ENCODE data around the gene MYH15. TPM values are rescaled to one million over a fixed set of nuclear protein-coding genes. Genes with fewer than 3 reads are reported as not detected.

MYH15 gene
- total and polyA plus RNA-seq, 9 donors, result 0.27 to 1.1 (median 0.50) TPM

GRCh38 chr3:108342837-108343486, 167.4 kb downstream of the MYH15 start:
- no peak for DNase-seq
- no peak overlapping the region for H3K4me3 ChIP-seq (ENCODE audit: low read length)
- no peaks in the 10 kb centered on the region for H3K27me3 ChIP-seq (ENCODE audit: control insufficient read depth, insufficient read depth, low read length)
- 80% methylated on average over 1 of the region's 4 CpGs for WGBS (ENCODE audit: insufficient coverage)
- no peaks in the 10 kb centered on the region for H3K4me1 ChIP-seq (ENCODE audit: control insufficient read depth, insufficient read depth, low read length)
- H3K36me3 ChIP-seq (ENCODE audit: control insufficient read depth, insufficient read depth, low read length), result no peaks in the 10 kb centered on the region
- H3K27ac ChIP-seq (ENCODE audit: low read length), result no peak overlapping the region
- H3K9me3 ChIP-seq (replicated peaks; ENCODE audit: control insufficient read depth, low read depth, low read length), result no peaks in the 10 kb centered on the region

- Histone ChIP-seq H3K4me3 (ENCODE audit: low read length) (no peak overlapping the region), H3K36me3 (ENCODE audit: control insufficient read depth, insufficient read depth, low read length) (no peaks in the 10 kb centered on the region), H3K9me3 (replicated peaks; ENCODE audit: control insufficient read depth, low read depth, low read length) (no peaks in the 10 kb centered on the region), H3K27ac (ENCODE audit: low read length) (no peak overlapping the region), H3K4me1 (ENCODE audit: control insufficient read depth, insufficient read depth, low read length) (no peaks in the 10 kb centered on the region), H3K27me3 (ENCODE audit: control insufficient read depth, insufficient read depth, low read length) (no peaks in the 10 kb centered on the region)
- DNase-seq, result no peak
- WGBS (ENCODE audit: insufficient coverage), result 60% methylated on average over 1 of the region's 6 CpGs
Observed at GRCh38 chr3:108341911-108342310, 168.5 kb downstream of the MYH15 start.

- no peak overlapping the region for H3K27ac ChIP-seq (ENCODE audit: low read length)
- H3K4me1 ChIP-seq (ENCODE audit: control insufficient read depth, insufficient read depth, low read length), result no peaks in the 10 kb centered on the region
- H3K36me3 ChIP-seq (ENCODE audit: control insufficient read depth, insufficient read depth, low read length), result no peaks in the 10 kb centered on the region
- H3K9me3 ChIP-seq (replicated peaks; ENCODE audit: control insufficient read depth, low read depth, low read length), result no peaks in the 10 kb centered on the region
- no peak for DNase-seq
- H3K27me3 ChIP-seq (ENCODE audit: control insufficient read depth, insufficient read depth, low read length), result no peaks in the 10 kb centered on the region
- no peak overlapping the region for H3K4me3 ChIP-seq (ENCODE audit: low read length)
Observed at GRCh38 chr3:108338901-108339545, 171.4 kb downstream of the MYH15 start.

- H3K9me3 ChIP-seq (replicated peaks; ENCODE audit: control insufficient read depth, low read depth, low read length), result no peaks in the 10 kb centered on the region
- H3K4me1 ChIP-seq (ENCODE audit: control insufficient read depth, insufficient read depth, low read length), result no peaks in the 10 kb centered on the region
- no peaks in the 10 kb centered on the region for H3K36me3 ChIP-seq (ENCODE audit: control insufficient read depth, insufficient read depth, low read length)
- no peak for DNase-seq
- H3K27ac ChIP-seq (ENCODE audit: low read length), result no peak overlapping the region
- 71% methylated on average over 1 of the region's 1 CpG for WGBS (ENCODE audit: insufficient coverage)
- H3K27me3 ChIP-seq (ENCODE audit: control insufficient read depth, insufficient read depth, low read length), result no peaks in the 10 kb centered on the region
- no peak overlapping the region for H3K4me3 ChIP-seq (ENCODE audit: low read length)
Observed at GRCh38 chr3:108334701-108335100, 175.7 kb downstream of the MYH15 start.

GRCh38 chr3:108333961-108334360, 176.4 kb downstream of the MYH15 start:
- Histone ChIP-seq H3K4me3 (ENCODE audit: low read length) (no peak overlapping the region), H3K4me1 (ENCODE audit: control insufficient read depth, insufficient read depth, low read length) (no peaks in the 10 kb centered on the region), H3K27me3 (ENCODE audit: control insufficient read depth, insufficient read depth, low read length) (no peaks in the 10 kb centered on the region), H3K36me3 (ENCODE audit: control insufficient read depth, insufficient read depth, low read length) (no peaks in the 10 kb centered on the region), H3K9me3 (replicated peaks; ENCODE audit: control insufficient read depth, low read depth, low read length) (no peaks in the 10 kb centered on the region), H3K27ac (ENCODE audit: low read length) (no peak overlapping the region)
- no CpG with 5 or more reads among the region's 1 CpG for WGBS (ENCODE audit: insufficient coverage)
- no peak for DNase-seq

GRCh38 chr3:108331792-108332191, 178.6 kb downstream of the MYH15 start:
- no peaks in the 10 kb centered on the region for H3K36me3 ChIP-seq (ENCODE audit: control insufficient read depth, insufficient read depth, low read length)
- no peak overlapping the region for H3K27ac ChIP-seq (ENCODE audit: low read length)
- H3K4me1 ChIP-seq (ENCODE audit: control insufficient read depth, insufficient read depth, low read length), result no peaks in the 10 kb centered on the region
- WGBS (ENCODE audit: insufficient coverage), result 92% methylated on average over 2 of the region's 3 CpGs
- H3K9me3 ChIP-seq (replicated peaks; ENCODE audit: control insufficient read depth, low read depth, low read length), result no peaks in the 10 kb centered on the region
- no peaks in the 10 kb centered on the region for H3K27me3 ChIP-seq (ENCODE audit: control insufficient read depth, insufficient read depth, low read length)
- no peak for DNase-seq
- H3K4me3 ChIP-seq (ENCODE audit: low read length), result no peak overlapping the region

Other genes starting within 250 kb of the MYH15 start
- not detected for gene HHLA2, start 214.0 kb downstream of the MYH15 start, total RNA-seq
- gene HHLA2, start 214.0 kb downstream of the MYH15 start, polyA plus RNA-seq (ENCODE audit: insufficient read depth in 1 of 8, insufficient read length in 8 of 8, low replicate concordance in 1 of 8), result 1 to 10 TPM in 2 of 8 donors, not detected in 6; 1.1 to 9.9 TPM
- 11.8 TPM for gene CIP2A, start 78.8 kb upstream of the MYH15 start, total RNA-seq
- 10 to 100 TPM in 4 of 8 donors, 1 to 10 TPM in 4; 6.2 to 12.7 (median 9.9) TPM for gene CIP2A, start 78.8 kb upstream of the MYH15 start, polyA plus RNA-seq (ENCODE audit: insufficient read depth in 1 of 8, insufficient read length in 8 of 8, low replicate concordance in 1 of 8)
- 16.6 TPM for gene DZIP3, start 79.1 kb upstream of the MYH15 start, total RNA-seq
- 10 to 100 TPM; 12.6 to 21.8 (median 17.5) TPM for gene DZIP3, start 79.1 kb upstream of the MYH15 start, polyA plus RNA-seq (ENCODE audit: insufficient read depth in 1 of 8, insufficient read length in 8 of 8, low replicate concordance in 1 of 8)
- gene RETNLB, start 246.8 kb upstream of the MYH15 start, total RNA-seq, result not detected
- under 1 TPM in 1 of 8 donors, not detected in 7; 0.50 TPM for gene RETNLB, start 246.8 kb upstream of the MYH15 start, polyA plus RNA-seq (ENCODE audit: insufficient read depth in 1 of 8, insufficient read length in 8 of 8, low replicate concordance in 1 of 8)

Measured in muscle of leg (tissue), 11 donors.